Tibial nerve (tissue), 4 donors: ENCODE results near the gene SSH2.

Source experiments
- EP300 ChIP-seq, 2 donors: sonication (generic); formaldehyde crosslinking; IDR thresholded peaks; one replicate each; pipeline ENCODE4 v1.6.1; 2017; ENCODE audit warnings: antibody characterized with exemption in 2 of 2, mild to moderate bottlenecking in 1 of 2
- TF ChIP-seq, protein P1 (sequence below), 5 experiments: fragments of 200-600 bp in 3 of 5; fragments of 450-650 bp in 2 of 5; sonication (generic) in 3 of 5; IDR thresholded peaks; one replicate each; pipeline ENCODE4 v1.5.1; 2016 to 2019; ENCODE audit warnings: antibody characterized with exemption in 5 of 5, mild to moderate bottlenecking in 3 of 5, moderate library complexity in 2 of 5

DNA sequence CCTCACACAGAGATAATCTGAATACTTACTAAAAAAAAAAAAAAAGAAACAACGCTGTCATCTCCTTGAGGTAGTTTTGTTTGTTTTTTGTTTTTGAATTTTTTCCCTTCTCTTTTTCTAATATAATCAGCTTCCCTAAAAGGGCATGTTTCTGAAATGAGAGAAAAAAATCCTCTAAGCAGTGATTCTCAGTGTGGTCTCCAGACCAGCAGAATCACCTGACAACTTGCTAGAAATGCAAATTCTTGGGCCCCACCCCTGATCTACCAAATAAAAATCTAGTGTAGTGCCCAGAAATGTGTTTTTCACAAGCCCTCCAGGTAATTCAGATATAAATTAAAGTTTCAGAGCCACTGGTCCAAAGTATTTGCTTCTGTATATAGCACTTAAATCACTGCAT is 65.4 kb downstream of the SSH2 start:
- TF ChIP-seq, protein P1, sequence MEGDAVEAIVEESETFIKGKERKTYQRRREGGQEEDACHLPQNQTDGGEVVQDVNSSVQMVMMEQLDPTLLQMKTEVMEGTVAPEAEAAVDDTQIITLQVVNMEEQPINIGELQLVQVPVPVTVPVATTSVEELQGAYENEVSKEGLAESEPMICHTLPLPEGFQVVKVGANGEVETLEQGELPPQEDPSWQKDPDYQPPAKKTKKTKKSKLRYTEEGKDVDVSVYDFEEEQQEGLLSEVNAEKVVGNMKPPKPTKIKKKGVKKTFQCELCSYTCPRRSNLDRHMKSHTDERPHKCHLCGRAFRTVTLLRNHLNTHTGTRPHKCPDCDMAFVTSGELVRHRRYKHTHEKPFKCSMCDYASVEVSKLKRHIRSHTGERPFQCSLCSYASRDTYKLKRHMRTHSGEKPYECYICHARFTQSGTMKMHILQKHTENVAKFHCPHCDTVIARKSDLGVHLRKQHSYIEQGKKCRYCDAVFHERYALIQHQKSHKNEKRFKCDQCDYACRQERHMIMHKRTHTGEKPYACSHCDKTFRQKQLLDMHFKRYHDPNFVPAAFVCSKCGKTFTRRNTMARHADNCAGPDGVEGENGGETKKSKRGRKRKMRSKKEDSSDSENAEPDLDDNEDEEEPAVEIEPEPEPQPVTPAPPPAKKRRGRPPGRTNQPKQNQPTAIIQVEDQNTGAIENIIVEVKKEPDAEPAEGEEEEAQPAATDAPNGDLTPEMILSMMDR (IDR thresholded peaks at IDR 0.05) = no peak
- TF ChIP-seq EP300 (IDR thresholded peaks at IDR 0.05) = no peak
